HepG2 (cell line): ENCODE measurements around the gene PTPRE. TPM values are rescaled to one million over a fixed set of nuclear protein-coding genes. Genes with fewer than 3 reads are reported as not detected.
A peak's percentile ranks its signal among the peaks of the same experiment; 100 is the strongest.

ENCODE experiments used
- ATAC-seq: fragments of 200-7000 bp; cut with Tn5 transposase; 3 replicates; pipeline ENCODE4 v1.9.1; 2020; ENCODE audit warnings: mild to moderate bottlenecking, moderate library complexity
- BruUV-seq: library from RNA; stranded (reverse); fragments of 400-500 nt; replicated peaks from 2 replicates; lab custom pipeline; 2021; lab: Mats Ljungman, UMichigan
- CTCF ChIA-PET: fragments of 300-600 bp; formaldehyde crosslinking; extraction: SDS; loops from one replicate; lab custom pipeline; 2021; ENCODE audit warnings: low total read pairs, inconsistent platforms, low intra/inter-chr PET ratio; lab: Yijun Ruan, JAX
- POLR2A ChIA-PET: fragments of 350-600 bp; sonication (Branson Sonifier 250); formaldehyde crosslinking; loops from one replicate; lab custom pipeline; 2020; ENCODE audit warnings: antibody characterized with exemption, inconsistent platforms; lab: Yijun Ruan, JAX
- DNase-seq: peaks from one replicate; pipeline ENCODE4 v3.0.0-alpha.2; 2015; ENCODE audit warnings: low spot score
- FAIRE-seq: peaks from 3 replicates; lab custom pipeline; 2011; peaks lifted over from hg19 to GRCh38; lab: Jason Lieb, UNC
- H2AFZ ChIP-seq: one replicate; pipeline ENCODE4 v1.6.1; 2011; ENCODE audit warnings: low read length, inconsistent platforms
- H3K27ac ChIP-seq: fragments of 300-600 bp; 3 replicates; pipeline ENCODE4 v1.8.0; 2011; ENCODE audit warnings: mixed run types, mild to moderate bottlenecking, mixed read lengths, low read length, inconsistent platforms; ENCODE audit not compliant: insufficient read depth; ENCODE audit errors: extremely low read length
- H3K27me3 ChIP-seq, 2 experiments: fragments of 200-600 bp in 1 of 2; 2 replicates in 1 of 2; 3 replicates in 1 of 2; pipeline versions ENCODE4 v1.6.0 to v1.8.0; 2011; ENCODE audit warnings: low read length in 2 of 2, mild to moderate bottlenecking in 2 of 2, moderate library complexity in 2 of 2, inconsistent platforms in 1 of 2; ENCODE audit not compliant: insufficient read depth in 2 of 2, control insufficient read depth in 1 of 2
- H3K36me3 ChIP-seq, 2 experiments: fragments of 200-600 bp in 1 of 2; replicated peaks in 1 of 2; 2 replicates in 1 of 2; 3 replicates in 1 of 2; pipeline versions ENCODE4 v1.5.1 to v1.8.0; 2011; ENCODE audit warnings: low read length in 2 of 2, inconsistent platforms in 1 of 2; ENCODE audit not compliant: insufficient read depth in 2 of 2, control insufficient read depth in 1 of 2
- H3K4me1 ChIP-seq: 2 replicates; pipeline ENCODE4 v1.5.1; 2012; ENCODE audit warnings: low read length, inconsistent platforms; ENCODE audit not compliant: insufficient read depth
- H3K4me2 ChIP-seq: 2 replicates; pipeline ENCODE4 v1.6.0; 2011; ENCODE audit warnings: low read depth, low read length, inconsistent platforms
- H3K4me3 ChIP-seq, 3 experiments: fragments of 200-600 bp in 1 of 3; sonication (generic), shearing (Covaris generic) in 1 of 3; replicated peaks in 1 of 3; 2 replicates each; pipeline ENCODE4 v1.5.1; 2011 to 2016; ENCODE audit warnings: low read length in 3 of 3, inconsistent platforms in 2 of 3, low read depth in 2 of 3, mild to moderate bottlenecking in 2 of 3, control low read depth in 1 of 3, mixed read lengths in 1 of 3; ENCODE audit not compliant: insufficient read depth in 1 of 3
- H3K79me2 ChIP-seq: one replicate; pipeline ENCODE4 v1.6.1; 2011; ENCODE audit warnings: low read length, inconsistent platforms; ENCODE audit not compliant: insufficient read depth
- H3K9ac ChIP-seq: 2 replicates; pipeline ENCODE4 v1.6.0; 2011; ENCODE audit warnings: mild to moderate bottlenecking, low read depth, low read length, inconsistent platforms; ENCODE audit not compliant: insufficient read depth
- H3K9me3 ChIP-seq: 2 replicates; pipeline ENCODE4 v1.5.1; 2012; ENCODE audit warnings: mild to moderate bottlenecking, low read length
- H4K20me1 ChIP-seq: 2 replicates; pipeline ENCODE4 v1.6.0; 2011; ENCODE audit warnings: inconsistent platforms, mild to moderate bottlenecking, low read length, moderate library complexity; ENCODE audit not compliant: insufficient read depth
- BCL6 ChIP-seq: IDR thresholded peaks from 2 replicates; pipeline ENCODE4 v1.6.1; 2016; ENCODE audit warnings: missing genetic modification reagents, missing compliant biosample characterization
- GPN1 ChIP-seq: sonication (generic); formaldehyde crosslinking; IDR thresholded peaks from 2 replicates; pipeline ENCODE4 v1.5.1; 2020; ENCODE audit warnings: missing genetic modification reagents, borderline replicate concordance
- HNRNPH1 ChIP-seq: fragments of 200-400 bp; formaldehyde crosslinking; optimal IDR thresholded peaks from 2 replicates; pipeline ENCODE3; 2017; ENCODE audit warnings: mild to moderate bottlenecking, low read depth, low read length
- IKZF4 ChIP-seq: sonication (generic); formaldehyde crosslinking; IDR thresholded peaks from 2 replicates; pipeline ENCODE4 v1.5.1; 2020; ENCODE audit warnings: borderline replicate concordance, mild to moderate bottlenecking, low read depth, missing genetic modification reagents; ENCODE audit errors: not compliant biosample characterization
- MAFK ChIP-seq, 2 experiments: IDR thresholded peaks in 1 of 2; conservative IDR thresholded peaks in 1 of 2; 2 replicates each; pipeline ENCODE4 v1.6.1; 2011; ENCODE audit warnings: improper control_type of control experiment in 2 of 2, low read length in 2 of 2
- NKX3-1 ChIP-seq: sonication (generic); formaldehyde crosslinking; IDR thresholded peaks from 2 replicates; pipeline ENCODE4 v1.5.0; 2020; ENCODE audit warnings: missing genetic modification reagents
- PHF21A ChIP-seq: sonication (generic); formaldehyde crosslinking; IDR thresholded peaks from 2 replicates; pipeline ENCODE4 v1.5.0; 2020; ENCODE audit warnings: mild to moderate bottlenecking, missing genetic modification reagents
- SP4 ChIP-seq: sonication (generic); formaldehyde crosslinking; IDR thresholded peaks from 2 replicates; pipeline ENCODE4 v1.8.1; 2023; ENCODE audit warnings: mild to moderate bottlenecking, missing genetic modification reagents
- TEAD2 ChIP-seq: sonication (generic); formaldehyde crosslinking; IDR thresholded peaks from 2 replicates; pipeline ENCODE4 v1.9.0; 2021; ENCODE audit warnings: missing genetic modification reagents
- ZBTB21 ChIP-seq: sonication (generic); formaldehyde crosslinking; IDR thresholded peaks from 2 replicates; pipeline ENCODE4 v1.4.0; 2020; ENCODE audit warnings: missing genetic modification reagents
- ZFP1 ChIP-seq: IDR thresholded peaks from 2 replicates; pipeline ENCODE4 v1.6.1; 2016
- ZMAT3 ChIP-seq: sonication (generic); formaldehyde crosslinking; conservative IDR thresholded peaks from 2 replicates; pipeline ENCODE4 v1.7.0; 2021; ENCODE audit warnings: missing genetic modification reagents
- ZNF562 ChIP-seq: sonication (generic); formaldehyde crosslinking; IDR thresholded peaks from 2 replicates; pipeline ENCODE4 v1.8.0; 2022; ENCODE audit warnings: missing genetic modification reagents, borderline replicate concordance
- ZNF83 ChIP-seq: sonication (generic); formaldehyde crosslinking; IDR thresholded peaks from 2 replicates; pipeline ENCODE4 v1.4.0; 2020; ENCODE audit warnings: missing genetic modification reagents, mild to moderate bottlenecking, borderline replicate concordance
- ZSCAN25 ChIP-seq: sonication (generic); formaldehyde crosslinking; IDR thresholded peaks from 2 replicates; pipeline ENCODE4 v1.8.0; 2022; ENCODE audit warnings: mild to moderate bottlenecking, missing genetic modification reagents
- WGBS: methylation state at CpG from one replicate; pipeline ENCODE4 v1.1.6; 2017; ENCODE audit warnings: low lambda C conversion rate; 5-methylcytosine and 5-hydroxymethylcytosine counted together
- in situ Hi-C: cut with HindIII; loops from 2 replicates; pipeline ENCODE4 v1.10.0; 2017; ENCODE audit warnings: low pct_unique_long_range_greater_than_20kb; ENCODE audit not compliant: extremely low pct_ligation_motif_present
- intact Hi-C: fragments of 100-400 bp; cut with micrococcal nuclease; formaldehyde crosslinking; loops from one replicate; pipeline ENCODE4 v1.10.0; 2022; ENCODE audit not compliant: unreplicated experiment
- polyA plus RNA-seq, 8 experiments: library from polyadenylated mRNA; depleted of rRNA in 3 of 8; stranded (reverse) in 7 of 8; unstranded in 1 of 8; fragments of >200 nt; fragmentation: Illumina TruSeq in 4 of 8; extraction: Trizol in 4 of 8; gene quantifications; 2 replicates each; pipeline versions ENCODE4 v1.2.1 to v1.2.3, GENCODE V29; 2011 to 2016; ENCODE audit warnings: low read depth in 4 of 8, missing spikeins in 1 of 8, mixed read lengths in 1 of 8; ENCODE audit not compliant: insufficient read depth in 1 of 8
- total RNA-seq, 5 experiments: library from RNA; depleted of rRNA; stranded (reverse); fragments of >200 nt; fragmentation: Illumina TruSeq; extraction: Trizol; gene quantifications; 2 replicates each; pipeline ENCODE4 v1.2.3, GENCODE V29; 2016; ENCODE audit warnings: low read depth in 1 of 5
- TF ChIP-seq, protein P1 (sequence below): sonication (generic); formaldehyde crosslinking; IDR thresholded peaks from 2 replicates; pipeline ENCODE4 v1.4.0; 2020; ENCODE audit warnings: missing genetic modification reagents
- TF ChIP-seq, protein P2 (sequence below): IDR thresholded peaks from 2 replicates; pipeline ENCODE4 v1.6.1; 2016; ENCODE audit warnings: low read depth, control low read depth

Gene PTPRE
- total and polyA plus RNA-seq, 2 of the 13 experiments (the other 11 are each of a cell fraction or from before 2014, with no cell fraction given) = 0.01 to 0.02 TPM

DNA sequence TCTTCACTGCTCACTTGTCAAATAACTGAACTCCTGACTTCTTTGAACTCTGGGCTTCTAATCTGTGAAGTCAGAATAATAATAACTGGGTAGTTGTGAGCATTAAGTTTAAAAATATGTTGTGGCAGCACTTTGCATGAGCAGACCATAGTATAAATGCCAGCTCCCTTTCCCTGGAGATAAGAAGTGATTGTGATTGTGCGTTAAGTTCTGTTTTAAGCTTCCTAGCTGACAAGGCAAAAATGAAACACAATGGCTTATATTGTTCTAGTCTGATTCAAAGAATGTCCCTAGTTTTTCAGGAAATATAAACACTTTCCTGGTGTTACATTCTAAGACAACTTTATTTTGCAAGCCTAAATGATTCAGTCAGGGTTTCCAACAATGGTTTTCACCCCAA is 61.8 kb downstream of the PTPRE start:
- no peak for DNase-seq
- Histone ChIP-seq H3K79me2 (no peaks in the 10 kb centered on the region), H2AFZ (no peak overlapping the region), H3K36me3 (no peaks in the 10 kb centered on the region), H3K27me3 (peaks cover 0 to 2% of the 10 kb centered on the region in 2 experiments; a peak in 1 of 5 replicates), H4K20me1 (no peaks in the 10 kb centered on the region), H3K9ac (no peak overlapping the region), H3K27ac (no peak overlapping the region), H3K9me3 (no peaks in the 10 kb centered on the region), H3K4me2 (no peak overlapping the region), H3K4me3 (no peak overlapping the region), H3K4me1 (no peaks in the 10 kb centered on the region)
- BruUV-seq = no TSS peak
- FAIRE-seq = no peak
- peak; percentile 46; the same call in 1 of the 2 replicates for TF ChIP-seq BCL6
- no peak for TF ChIP-seq NKX3-1 (CRISPR knock-in tag)
- peak in 1 of 2 experiments; percentile 20; a peak in 1 of 4 replicates for TF ChIP-seq MAFK (conservative IDR thresholded peaks at IDR 0.05 in 1 of 2, IDR thresholded peaks at IDR 0.05 in 1 of 2; ENCODE audit: low read length in 2 of 2)
- TF ChIP-seq IKZF4 = no peak
- intact Hi-C loops = no loop called here
- ChIA-PET POLR2A (no interaction called here), CTCF (no interaction called here)
- in situ Hi-C loops = no loop called here
- 0% methylated on average over 1 of the region's 1 CpG for WGBS
- ATAC-seq = no peak

DNA sequence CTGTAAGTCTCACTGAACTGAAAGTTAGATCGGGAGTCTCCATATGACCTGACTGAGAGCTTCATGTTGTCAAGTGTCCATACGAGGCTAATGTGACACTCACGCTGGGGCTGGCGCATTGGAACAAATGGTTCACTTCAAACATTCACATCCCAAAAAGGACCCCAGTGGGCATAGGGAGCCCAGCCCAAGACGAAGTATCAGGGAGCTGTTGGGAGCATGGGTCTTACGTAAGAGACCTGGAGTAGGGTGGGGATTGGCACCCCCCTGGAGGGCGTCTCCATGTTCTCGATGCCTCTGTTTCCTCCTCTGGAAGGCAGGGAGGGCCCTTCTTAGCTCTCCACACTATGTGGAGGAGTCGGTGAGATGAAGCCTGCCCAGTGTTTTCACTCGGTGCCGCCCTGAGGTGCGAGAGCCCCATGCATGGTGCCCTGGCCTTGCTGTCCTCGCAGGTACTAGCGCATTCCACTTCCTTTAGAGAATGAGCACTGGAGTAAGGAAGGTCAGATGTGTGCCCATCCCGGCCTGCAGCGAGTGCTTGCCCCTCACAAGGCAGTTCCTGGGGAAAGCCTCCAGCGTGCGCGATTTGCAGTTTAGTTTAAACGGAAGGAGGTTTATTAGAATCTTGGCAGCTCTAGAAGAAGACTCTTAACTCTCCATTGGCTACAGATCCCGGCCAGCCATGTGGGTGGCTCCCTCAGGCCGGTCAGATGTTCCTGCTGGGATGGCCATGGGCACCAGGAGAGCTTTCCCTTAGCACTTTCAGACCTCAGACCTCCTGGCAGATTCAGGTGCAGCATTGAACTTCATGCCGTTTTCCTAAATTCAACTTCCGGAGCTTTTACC is 64.4 kb downstream of the PTPRE start:
- CTCF ChIA-PET = no interaction called here
- ATAC-seq = no peak
- intact Hi-C loops = no loop called here
- H3K4me3 ChIP-seq = no peak overlapping the region
- no peak for FAIRE-seq
- DNase-seq = no peak
- whole genome bisulfite sequencing = 42% methylated on average over 11 of the region's 24 CpGs
- TF ChIP-seq SP4 (CRISPR knock-in tag) (no peak), ZSCAN25 (no peak), PHF21A (CRISPR knock-in tag) (no peak), ZNF83 (CRISPR knock-in tag) (no peak), HNRNPH1 (no peak), ZFP1 (CRISPR knock-in tag) (no peak), TEAD2 (CRISPR knock-in tag) (no peak), ZBTB21 (no peak), GPN1 (CRISPR knock-in tag) (no peak), ZMAT3 (no peak), ZNF562 (CRISPR knock-in tag) (no peak)
- TF ChIP-seq, protein P1, sequence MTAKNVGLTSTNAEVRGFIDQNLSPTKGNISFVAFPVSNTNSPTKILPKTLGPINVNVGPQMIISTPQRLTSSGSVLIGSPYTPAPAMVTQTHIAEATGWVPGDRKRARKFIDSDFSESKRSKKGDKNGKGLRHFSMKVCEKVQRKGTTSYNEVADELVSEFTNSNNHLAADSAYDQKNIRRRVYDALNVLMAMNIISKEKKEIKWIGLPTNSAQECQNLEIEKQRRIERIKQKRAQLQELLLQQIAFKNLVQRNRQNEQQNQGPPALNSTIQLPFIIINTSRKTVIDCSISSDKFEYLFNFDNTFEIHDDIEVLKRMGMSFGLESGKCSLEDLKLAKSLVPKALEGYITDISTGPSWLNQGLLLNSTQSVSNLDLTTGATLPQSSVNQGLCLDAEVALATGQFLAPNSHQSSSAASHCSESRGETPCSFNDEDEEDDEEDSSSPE (CRISPR knock-in tag) = no peak
- TF ChIP-seq, protein P2, sequence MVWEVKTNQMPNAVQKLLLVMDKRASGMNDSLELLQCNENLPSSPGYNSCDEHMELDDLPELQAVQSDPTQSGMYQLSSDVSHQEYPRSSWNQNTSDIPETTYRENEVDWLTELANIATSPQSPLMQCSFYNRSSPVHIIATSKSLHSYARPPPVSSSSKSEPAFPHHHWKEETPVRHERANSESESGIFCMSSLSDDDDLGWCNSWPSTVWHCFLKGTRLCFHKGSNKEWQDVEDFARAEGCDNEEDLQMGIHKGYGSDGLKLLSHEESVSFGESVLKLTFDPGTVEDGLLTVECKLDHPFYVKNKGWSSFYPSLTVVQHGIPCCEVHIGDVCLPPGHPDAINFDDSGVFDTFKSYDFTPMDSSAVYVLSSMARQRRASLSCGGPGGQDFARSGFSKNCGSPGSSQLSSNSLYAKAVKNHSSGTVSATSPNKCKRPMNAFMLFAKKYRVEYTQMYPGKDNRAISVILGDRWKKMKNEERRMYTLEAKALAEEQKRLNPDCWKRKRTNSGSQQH (CRISPR knock-in tag) = no peak
- H3K27ac ChIP-seq = no peak overlapping the region
- H3K9ac ChIP-seq = no peak overlapping the region
- no TSS peak for BruUV-seq
- no peaks in the 10 kb centered on the region for H3K79me2 ChIP-seq
- POLR2A ChIA-PET = no interaction called here
- no peaks in the 10 kb centered on the region for H3K9me3 ChIP-seq
- H3K27me3 ChIP-seq = peaks cover 1 to 26% of the 10 kb centered on the region in 2 experiments; a peak in 3 of 5 replicates
- H2AFZ ChIP-seq = no peak overlapping the region
- no peaks in the 10 kb centered on the region for H3K4me1 ChIP-seq
- no peaks in the 10 kb centered on the region for H3K36me3 ChIP-seq
- in situ Hi-C loops = no loop called here
- no peaks in the 10 kb centered on the region for H4K20me1 ChIP-seq
- no peak overlapping the region for H3K4me2 ChIP-seq
